ENCODE results near the gene OARD1.
"Not testable (repeated sequence)": the region's sequence is repeated elsewhere in the genome, so short reads cannot be mapped to it uniquely, and the experiment has no call there.

The OARD1 gene

GRCh38 chr6:41071923-41072835, at the start of gene OARD1:
TSS of gene OARD1 (minus strand) at chr6:41072356. CDS start at chr6:41071634, 722 bp downstream.
- FAIRE-seq (peak; percentile 79), DNase-seq (ENCODE audit: insufficient read length, low spot score) (no peak)
- no peak for TF ChIP-seq CTCF (IDR thresholded peaks at IDR 0.05; ENCODE audit: insufficient read depth, missing control alignments)

- no peak for TF ChIP-seq CTCF (IDR thresholded peaks at IDR 0.05; ENCODE audit: insufficient read depth, missing control alignments)
- DNase-seq (ENCODE audit: insufficient read length, low spot score), result no peak
- no peak for FAIRE-seq
These were observed 47.9 kb upstream of the OARD1 start for GRCh38 chr6:41120058-41120457.

GRCh38 chr6:41119508-41119907, 47.4 kb upstream of the OARD1 start:
- no peak for TF ChIP-seq CTCF (IDR thresholded peaks at IDR 0.05; ENCODE audit: insufficient read depth, missing control alignments)
- no peak for DNase-seq (ENCODE audit: insufficient read length, low spot score)
- no peak for FAIRE-seq

- not testable (repeated sequence) for FAIRE-seq
These were observed 42.9 kb upstream of the OARD1 start for GRCh38 chr6:41115027-41115426.

GRCh38 chr6:41111017-41111416, 38.9 kb upstream of the OARD1 start:
- FAIRE-seq (no peak), DNase-seq (ENCODE audit: insufficient read length, low spot score) (no peak)
- no peak for TF ChIP-seq CTCF (IDR thresholded peaks at IDR 0.05; ENCODE audit: insufficient read depth, missing control alignments)

More at GRCh38 chr6:41115027-41115426, 42.9 kb upstream of the OARD1 start:
- not testable (repeated sequence) for DNase-seq (ENCODE audit: insufficient read length, low spot score)

- no peak for DNase-seq (ENCODE audit: insufficient read length, low spot score)
- FAIRE-seq, result no peak
- no peak for TF ChIP-seq CTCF (IDR thresholded peaks at IDR 0.05; ENCODE audit: insufficient read depth, missing control alignments)
These were observed 31.7 kb upstream of the OARD1 start for GRCh38 chr6:41103847-41104246.

GRCh38 chr6:41100871-41101287, 28.7 kb upstream of the OARD1 start:
- FAIRE-seq (no peak), DNase-seq (ENCODE audit: insufficient read length, low spot score) (no peak)
- no peak for TF ChIP-seq CTCF (IDR thresholded peaks at IDR 0.05; ENCODE audit: insufficient read depth, missing control alignments)
